HG02938 (cell line): ENCODE measurements around the gene USP24.
"Not testable (repeated sequence)": the region's sequence is repeated elsewhere in the genome, so short reads cannot be mapped to it uniquely, and the experiment has no call there.

Source experiments
- ATAC-seq: cut with Tn5 transposase; IDR thresholded peaks from one replicate; pipeline ENCODE4 v1.9.1; 2021; ENCODE audit warnings: mild to moderate bottlenecking, moderate library complexity; ENCODE audit not compliant: unreplicated experiment

USP24 gene

GRCh38 chr1:55129194-55129728 is 85.9 kb downstream of the USP24 start:
- no peak for ATAC-seq

DNA sequence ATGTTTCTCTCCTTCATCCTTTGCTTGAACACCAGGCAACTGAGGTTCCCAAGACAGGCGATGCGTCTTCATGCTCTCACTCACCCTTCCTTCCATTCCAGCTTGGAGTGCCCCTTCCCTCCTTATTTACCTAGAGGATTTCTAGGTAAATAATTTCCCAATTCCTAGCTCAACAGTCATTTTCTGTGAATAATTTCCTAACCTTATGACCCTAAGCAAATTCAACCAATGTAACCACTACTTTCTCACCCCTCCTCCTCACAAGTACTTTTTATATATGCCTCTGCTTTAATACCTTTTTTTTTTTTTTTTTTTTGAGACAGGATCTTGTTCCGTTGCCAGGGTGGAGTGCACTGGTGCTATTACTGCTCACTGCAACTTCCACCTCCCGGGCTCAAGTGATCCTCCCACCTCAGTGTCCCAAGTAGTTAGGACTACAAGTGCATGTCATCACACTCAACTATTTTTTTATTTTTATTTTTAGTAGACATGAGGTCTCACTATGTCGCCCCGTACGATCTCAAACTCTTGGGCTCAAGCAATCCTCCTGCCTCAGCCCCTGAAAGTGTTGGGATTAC is 86.7 kb downstream of the USP24 start:
- ATAC-seq = no peak

DNA sequence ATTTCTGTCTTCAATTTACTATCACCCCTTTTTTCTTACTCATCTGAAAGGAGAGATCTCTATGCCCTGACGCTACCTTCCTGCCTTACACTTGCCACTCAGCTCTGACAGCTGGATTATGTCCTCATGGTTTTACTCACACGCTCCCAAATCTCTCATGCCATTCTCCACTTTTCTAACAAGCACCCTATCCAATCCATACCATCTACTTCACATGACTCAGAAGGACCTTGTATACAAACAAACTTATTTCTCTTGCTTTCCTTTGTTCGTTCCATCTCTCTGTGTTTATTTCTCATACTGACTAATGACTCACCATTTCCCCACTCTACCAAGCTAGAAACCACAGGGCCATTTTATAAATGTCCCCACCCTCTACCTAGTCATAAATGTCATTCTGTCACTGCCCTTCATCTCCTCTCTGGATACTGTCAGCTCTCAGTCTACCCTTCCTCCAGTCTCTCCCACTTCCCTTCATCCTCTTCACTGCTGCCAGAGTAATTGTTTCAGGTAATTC is 87.3 kb downstream of the USP24 start:
- ATAC-seq = peak; percentile 80

DNA sequence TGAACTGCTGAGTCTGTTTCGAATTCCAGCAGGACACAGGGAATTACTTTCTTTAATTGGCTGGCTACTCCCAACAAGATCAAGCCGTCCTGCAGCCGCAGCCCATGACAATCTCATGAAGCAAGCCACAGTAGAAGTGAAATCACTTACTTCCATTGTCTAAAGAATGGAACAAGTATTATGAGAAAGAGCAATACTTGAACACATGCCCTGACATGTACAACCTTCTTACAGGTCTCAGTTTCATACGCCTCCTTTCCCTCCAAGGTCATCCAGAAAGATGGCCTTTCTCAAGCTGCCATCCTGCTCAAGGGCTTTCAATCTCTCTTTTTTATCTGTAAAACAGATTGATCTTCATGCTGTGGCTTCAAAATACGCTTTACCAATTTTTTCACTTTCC is 90.7 kb downstream of the USP24 start:
- no peak for ATAC-seq

DNA sequence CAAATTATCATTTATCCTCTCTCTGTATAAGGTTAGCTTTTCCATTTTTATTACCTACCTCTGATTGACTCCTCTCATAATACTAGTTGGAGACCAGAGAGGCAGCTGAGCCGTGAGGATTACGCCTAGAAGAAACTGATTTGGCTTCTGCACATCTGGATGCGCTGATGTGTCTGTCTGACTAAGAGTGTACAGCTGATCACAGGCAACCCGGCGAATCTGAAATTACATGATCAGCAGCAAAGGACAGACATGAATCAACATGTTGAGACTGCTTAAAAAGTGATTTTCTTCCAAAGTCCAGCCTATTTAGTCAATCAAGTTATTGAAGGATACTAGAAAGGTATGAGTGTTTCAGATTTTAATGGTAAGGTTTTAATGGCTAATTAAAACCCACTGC is 94.6 kb downstream of the USP24 start:
- no peak for ATAC-seq

GRCh38 chr1:55118651-55119329 is 96.4 kb downstream of the USP24 start:
- ATAC-seq = no peak

DNA sequence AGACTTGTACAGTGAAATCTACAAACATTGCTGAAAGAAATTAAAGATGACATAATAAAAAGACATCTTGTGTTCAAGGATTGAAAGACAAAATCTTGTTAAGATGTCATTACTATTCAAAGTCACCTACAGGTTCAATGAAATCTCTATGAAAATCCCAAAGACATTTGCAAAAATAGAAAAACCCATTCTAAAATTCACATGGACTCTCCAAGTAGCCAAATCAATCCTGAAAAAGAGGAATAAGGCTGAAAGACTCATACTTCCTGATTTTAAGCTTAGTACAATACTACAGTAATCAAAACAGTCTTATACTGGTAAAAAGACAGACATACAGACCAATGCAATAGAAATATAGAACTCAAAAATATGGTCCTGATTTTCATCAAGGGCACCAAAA is 97.2 kb downstream of the USP24 start:
- no peak for ATAC-seq

DNA sequence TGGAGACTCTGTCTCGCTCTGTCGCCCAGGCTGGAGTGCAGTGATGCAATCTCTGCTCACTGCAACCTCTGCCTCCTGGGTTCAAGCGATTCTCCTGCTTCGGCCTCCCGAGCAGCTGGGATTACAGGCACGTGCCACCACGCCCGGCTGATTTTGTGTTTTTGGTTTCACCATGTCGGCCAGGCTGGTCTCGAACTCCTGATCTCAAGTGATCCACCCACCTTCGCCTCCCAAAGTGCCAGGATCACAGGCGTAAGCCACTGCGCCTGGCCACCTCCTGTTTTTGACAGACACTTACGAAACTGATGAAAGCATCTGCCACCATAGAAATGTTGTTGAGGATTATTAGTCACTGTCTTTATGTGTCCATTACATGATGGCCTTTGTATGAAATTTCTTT is 106.2 kb downstream of the USP24 start:
- not testable (repeated sequence) for ATAC-seq

DNA sequence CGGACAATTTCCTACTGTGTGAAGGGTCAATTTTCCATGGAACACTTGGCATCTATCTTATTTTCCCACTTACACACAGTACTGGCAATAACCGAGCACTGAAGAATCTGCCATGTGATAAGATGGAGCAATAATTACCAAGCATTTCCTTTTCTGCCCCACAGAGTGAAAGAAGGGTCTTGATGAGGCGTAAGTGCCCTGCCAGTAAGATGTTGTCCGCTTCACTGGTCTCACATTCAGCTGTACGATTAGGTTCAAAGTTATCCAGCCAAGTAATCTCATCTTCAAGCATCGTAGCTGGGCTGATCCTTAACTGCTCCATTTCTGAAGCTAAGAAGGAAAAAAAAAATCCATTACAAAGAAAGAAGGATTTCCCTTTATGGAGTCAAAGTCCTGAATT is 108.1 kb downstream of the USP24 start:
- no peak for ATAC-seq

DNA sequence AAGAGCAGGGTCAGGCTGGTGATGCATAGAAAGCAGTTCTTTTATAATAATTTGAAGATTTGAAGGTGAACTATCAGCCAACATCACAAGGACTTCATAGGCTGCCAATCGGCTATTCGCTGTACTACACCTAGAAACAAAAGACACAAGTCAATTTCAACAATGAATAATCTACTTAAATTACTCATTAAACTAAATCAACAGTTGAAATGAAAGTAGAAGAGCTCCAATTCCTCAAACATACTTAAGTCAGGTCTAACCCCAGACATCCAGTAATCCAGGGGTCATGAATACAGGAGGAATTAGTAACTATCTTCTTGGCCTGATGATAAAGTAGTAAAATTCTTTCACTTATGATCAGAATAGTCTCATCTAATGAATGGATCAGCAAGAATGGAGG is 111.3 kb downstream of the USP24 start:
- ATAC-seq = no peak

GRCh38 chr1:55095095-55095494 is 120.1 kb downstream of the USP24 start:
- no peak for ATAC-seq

- no peak for ATAC-seq
These were observed 122.7 kb downstream of the USP24 start for GRCh38 chr1:55092475-55092874.

- ATAC-seq = no peak
These were observed 125.5 kb downstream of the USP24 start for GRCh38 chr1:55089683-55090082.

DNA sequence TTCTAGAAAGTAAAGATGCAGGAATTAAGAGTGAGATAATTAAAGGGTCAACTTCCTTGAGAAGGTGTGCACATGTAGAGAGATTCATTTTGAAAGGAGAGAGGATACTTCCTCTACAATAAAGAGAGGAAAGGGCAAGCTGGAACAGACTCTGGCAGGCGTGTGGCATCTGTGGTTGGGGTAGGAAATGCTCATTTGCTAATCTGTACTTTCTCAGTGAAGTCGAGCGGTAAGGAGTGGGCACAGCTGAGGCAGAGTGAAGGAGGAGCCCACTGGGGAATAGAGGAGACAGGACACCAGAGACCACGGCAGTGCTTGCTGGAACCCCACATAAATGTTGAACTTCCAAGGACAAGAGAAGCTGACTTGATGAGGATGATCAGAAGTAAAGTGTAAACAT is 126.8 kb downstream of the USP24 start:
- no peak for ATAC-seq

GRCh38 chr1:55087439-55087838 is 127.7 kb downstream of the USP24 start:
- no peak for ATAC-seq

DNA sequence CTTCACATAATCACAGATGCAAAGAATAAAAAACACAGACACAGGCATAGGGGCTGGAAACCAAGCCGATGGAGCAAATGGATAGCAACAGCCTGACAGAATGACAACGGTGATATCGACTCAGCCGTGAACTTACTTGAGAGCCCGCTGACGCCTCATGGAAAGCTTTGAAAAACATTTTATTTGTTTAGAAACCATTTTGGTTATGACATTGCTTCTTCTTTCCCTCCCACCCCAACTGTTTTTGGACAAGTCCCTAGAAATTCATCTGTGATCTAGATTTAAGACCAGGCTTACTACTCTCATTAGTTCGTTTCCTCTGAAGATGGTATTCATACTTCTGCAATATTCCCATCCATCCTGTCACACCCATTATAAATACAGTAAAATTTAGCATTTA is 130.9 kb downstream of the USP24 start:
- no peak for ATAC-seq

DNA sequence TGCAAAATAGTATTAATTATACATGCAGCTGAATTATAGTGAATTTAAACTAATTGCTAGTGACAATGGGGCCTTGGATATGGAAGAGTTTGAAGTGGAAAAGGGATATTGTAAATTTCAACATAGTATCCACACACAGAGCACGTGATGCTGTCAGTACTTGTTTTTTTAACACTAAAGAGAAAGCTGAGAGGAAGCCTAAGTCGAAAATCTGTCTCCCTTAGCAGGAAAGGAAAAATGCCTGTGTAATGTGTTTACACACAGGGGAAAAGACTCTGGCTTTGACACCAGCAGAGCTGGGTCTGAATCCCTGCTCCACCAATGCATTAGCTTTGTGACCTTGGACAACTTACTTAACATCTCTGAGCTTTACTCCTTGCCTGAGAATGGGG is 133.3 kb downstream of the USP24 start:
- ATAC-seq = no peak

DNA sequence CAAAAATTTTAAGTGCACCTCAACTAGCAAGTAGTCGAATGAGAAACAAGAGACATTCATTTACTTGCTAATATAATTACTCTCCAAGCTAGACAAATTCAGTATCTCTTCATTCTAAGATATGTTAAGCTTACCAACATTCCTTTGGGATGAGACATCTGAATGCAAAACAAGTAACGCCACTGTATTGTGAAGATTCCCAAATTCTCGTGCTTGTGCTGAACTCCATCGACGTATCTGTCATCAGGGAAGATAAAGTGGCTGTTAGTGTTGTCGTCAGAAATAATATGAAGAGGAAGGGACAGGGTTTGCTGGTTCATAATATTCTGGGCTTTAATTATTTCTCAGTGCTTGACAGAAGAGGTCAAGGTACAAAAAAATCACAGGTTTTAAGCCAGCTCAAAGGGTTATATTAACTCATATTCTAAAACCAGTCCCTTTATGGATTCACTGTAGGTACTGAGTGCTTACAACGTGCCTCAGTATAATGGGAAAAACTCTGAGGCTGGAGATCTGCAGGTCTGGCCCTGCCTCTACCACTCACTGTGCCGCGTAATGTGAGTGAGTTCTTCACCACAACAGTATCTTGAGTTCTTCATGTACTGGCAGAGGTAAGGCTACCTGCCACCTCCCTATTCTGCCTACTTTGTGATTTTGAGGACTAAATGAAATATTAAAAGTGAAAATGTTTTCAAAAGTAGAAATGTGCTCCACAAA is 133.8 kb downstream of the USP24 start:
- no peak for ATAC-seq

DNA sequence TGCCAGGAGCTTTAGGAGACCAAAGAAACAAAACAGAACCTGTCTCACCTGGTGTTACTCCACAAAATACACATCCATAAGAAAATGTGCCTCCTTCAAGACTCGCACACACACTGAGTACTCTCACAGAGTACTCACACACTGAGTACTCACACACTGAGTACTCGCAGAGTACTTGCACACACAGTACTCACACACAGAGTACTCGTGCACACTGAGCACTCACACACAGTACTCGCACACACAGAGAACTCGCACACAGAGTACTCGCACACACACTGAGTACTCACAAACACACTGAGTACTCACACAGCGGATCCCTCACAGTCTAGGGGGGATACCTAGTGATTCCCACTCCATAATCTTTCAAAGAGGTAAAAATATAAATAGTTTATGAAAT is 135.5 kb downstream of the USP24 start:
- ATAC-seq = no peak

DNA sequence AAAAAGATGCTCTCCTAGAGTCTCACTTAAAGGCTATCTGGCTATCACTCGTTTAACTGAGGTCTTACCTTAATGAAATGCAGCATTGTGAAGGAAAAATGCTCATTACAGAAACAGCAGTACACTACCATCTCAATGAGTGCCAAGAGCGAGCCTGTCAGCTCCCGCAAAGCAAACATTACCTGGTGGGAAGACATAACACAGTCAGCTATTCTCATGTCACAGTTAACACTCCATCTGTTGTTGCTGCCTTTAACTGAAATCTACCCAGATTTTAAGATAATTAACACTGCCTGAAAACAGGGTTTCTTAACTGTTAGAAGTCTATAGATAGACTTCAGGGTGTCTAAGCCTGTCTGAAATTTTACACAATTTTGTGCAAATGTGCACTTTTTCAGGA is 136.7 kb downstream of the USP24 start:
- ATAC-seq = no peak

DNA sequence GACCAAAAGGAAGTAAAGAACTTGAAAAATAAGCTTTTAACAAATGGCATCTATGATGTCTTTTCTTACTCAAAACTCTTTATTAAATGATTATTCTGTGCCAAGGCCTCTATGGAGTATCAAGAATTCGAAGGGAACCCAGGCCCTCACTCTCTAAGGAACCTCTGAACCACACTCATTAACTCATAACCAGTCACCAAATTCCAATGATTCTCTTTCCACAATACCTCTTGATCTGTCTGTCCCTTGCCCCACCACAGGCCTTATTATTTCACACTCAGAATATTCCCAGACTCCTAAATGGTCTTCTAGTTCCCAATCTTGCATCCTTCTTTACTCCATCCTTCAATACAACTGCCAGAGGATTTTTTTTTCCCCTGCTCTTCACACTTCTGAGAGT is 138.8 kb downstream of the USP24 start:
- no peak for ATAC-seq

- ATAC-seq = no peak
These were observed 140.7 kb downstream of the USP24 start for GRCh38 chr1:55074455-55074854.
